Adrenal gland (tissue), 5 donors: Measurements from ENCODE around the gene CCDC197.

Experiments
- POLR2A ChIP-seq, 2 donors: fragments of 450-650 bp; IDR thresholded peaks; one replicate each; pipeline ENCODE4 v1.6.1; 2017; ENCODE audit warnings: antibody characterized with exemption in 2 of 2, mild to moderate bottlenecking in 2 of 2, moderate library complexity in 1 of 2
- TF ChIP-seq, protein P1 (sequence below), 6 experiments: fragments of 450-650 bp in 4 of 6; fragments of 200-600 bp in 2 of 6; sonication (generic) in 1 of 6; IDR thresholded peaks; 1 replicate in 5 of 6; 2 replicates in 1 of 6; pipeline versions ENCODE4 v1.5.1 to v1.8.0; 2016 to 2021; ENCODE audit warnings: antibody characterized with exemption in 6 of 6, mild to moderate bottlenecking in 2 of 6, moderate library complexity in 1 of 6
- donor health status: DM: no; HTN: no; CAD: no.

DNA sequence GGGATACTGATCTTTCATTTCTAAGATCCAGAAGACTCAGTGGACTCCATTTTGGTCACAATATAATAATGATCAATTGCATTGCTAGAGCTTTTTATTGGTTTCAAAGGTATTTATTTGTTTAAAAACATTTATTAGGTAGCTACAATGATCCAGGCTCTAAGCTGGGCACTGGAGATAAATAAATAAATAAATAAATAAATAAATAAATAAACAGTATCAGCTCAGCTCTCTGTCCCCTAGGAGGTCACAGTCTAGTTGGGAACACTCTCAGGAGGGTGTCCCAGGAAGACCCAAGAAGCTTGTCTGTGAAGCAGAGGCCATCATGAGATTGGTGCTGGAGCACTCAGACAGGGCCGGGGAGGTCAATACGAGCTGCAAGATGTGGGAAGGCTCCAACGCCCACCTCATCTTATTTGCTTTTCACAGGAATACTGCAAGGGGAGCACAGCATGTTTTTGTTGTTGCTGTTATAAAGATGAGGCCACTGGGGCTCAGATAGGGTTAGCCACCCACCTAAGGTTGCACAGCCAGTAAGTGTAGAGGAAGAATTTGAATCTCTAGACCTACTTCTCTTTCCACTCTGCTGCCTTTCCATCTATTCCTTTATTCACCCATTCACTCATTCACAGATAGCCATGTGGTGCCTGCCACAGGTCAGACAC, 36.2 kb upstream of the CCDC197 start:
- TF ChIP-seq POLR2A (IDR thresholded peaks at IDR 0.05), result no peak
- TF ChIP-seq, protein P1, sequence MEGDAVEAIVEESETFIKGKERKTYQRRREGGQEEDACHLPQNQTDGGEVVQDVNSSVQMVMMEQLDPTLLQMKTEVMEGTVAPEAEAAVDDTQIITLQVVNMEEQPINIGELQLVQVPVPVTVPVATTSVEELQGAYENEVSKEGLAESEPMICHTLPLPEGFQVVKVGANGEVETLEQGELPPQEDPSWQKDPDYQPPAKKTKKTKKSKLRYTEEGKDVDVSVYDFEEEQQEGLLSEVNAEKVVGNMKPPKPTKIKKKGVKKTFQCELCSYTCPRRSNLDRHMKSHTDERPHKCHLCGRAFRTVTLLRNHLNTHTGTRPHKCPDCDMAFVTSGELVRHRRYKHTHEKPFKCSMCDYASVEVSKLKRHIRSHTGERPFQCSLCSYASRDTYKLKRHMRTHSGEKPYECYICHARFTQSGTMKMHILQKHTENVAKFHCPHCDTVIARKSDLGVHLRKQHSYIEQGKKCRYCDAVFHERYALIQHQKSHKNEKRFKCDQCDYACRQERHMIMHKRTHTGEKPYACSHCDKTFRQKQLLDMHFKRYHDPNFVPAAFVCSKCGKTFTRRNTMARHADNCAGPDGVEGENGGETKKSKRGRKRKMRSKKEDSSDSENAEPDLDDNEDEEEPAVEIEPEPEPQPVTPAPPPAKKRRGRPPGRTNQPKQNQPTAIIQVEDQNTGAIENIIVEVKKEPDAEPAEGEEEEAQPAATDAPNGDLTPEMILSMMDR (IDR thresholded peaks at IDR 0.05), result no peak
